DOHH2 (cell line): ENCODE data around the gene SLC9A2.

Source experiments
- CTCF ChIP-seq: fragments of 200-600 bp; sonication (generic); IDR thresholded peaks from one replicate; pipeline ENCODE4 v1.5.1; 2014; ENCODE audit warnings: antibody characterized with exemption, mild to moderate bottlenecking, low read depth, low read length; ENCODE audit not compliant: poor library complexity, severe bottlenecking
- EZH2phosphoT487 ChIP-seq: fragments of 200-600 bp; sonication (generic); IDR thresholded peaks from 2 replicates; pipeline ENCODE4 v1.6.1; 2017; ENCODE audit warnings: borderline replicate concordance, mild to moderate bottlenecking, antibody characterized with exemption, low read length, moderate library complexity, mixed read lengths

GRCh38 chr2:102737431-102737830, 118.1 kb downstream of the SLC9A2 start:
- TF ChIP-seq CTCF: no peak
- TF ChIP-seq EZH2phosphoT487: no peak
